WTC11 (cell line): Measurements from ENCODE around the gene ALDH2. TPM values are rescaled to one million over a fixed set of nuclear protein-coding genes. Genes with fewer than 3 reads are reported as not detected.

Experiments used
- ATAC-seq: fragments of 200-7000 bp; cut with Tn5 transposase; 2 replicates; pipeline ENCODE4 v1.10.0; 2021; ENCODE audit warnings: mild to moderate bottlenecking, moderate library complexity
- CTCF ChIA-PET: fragments of 300-600 bp; sonication (Branson Sonifier 250); formaldehyde crosslinking; loops from one replicate; lab custom pipeline; 2021; ENCODE audit warnings: antibody characterized with exemption; lab: Charles Lee
- POLR2A ChIA-PET: fragments of 350-600 bp; sonication (Branson Sonifier 250); formaldehyde crosslinking; loops from one replicate; lab custom pipeline; 2021; ENCODE audit warnings: antibody characterized with exemption; lab: Charles Lee
- DNase-seq: peaks from one replicate; pipeline ENCODE4 v3.0.0; 2021; ENCODE audit warnings: low spot score
- H3K27ac Mint-ChIP-seq: 2 replicates; pipeline ENCODE4 v1.8.0; 2021; ENCODE audit warnings: mixed read lengths
- H3K27me3 Mint-ChIP-seq: 2 replicates; pipeline ENCODE4 v1.8.0; 2021; ENCODE audit warnings: low read depth, mild to moderate bottlenecking, moderate library complexity, mixed read lengths
- H3K36me3 Mint-ChIP-seq: 2 replicates; pipeline ENCODE4 v1.8.0; 2021; ENCODE audit warnings: mixed read lengths
- H3K4me1 Mint-ChIP-seq: 2 replicates; pipeline ENCODE4 v1.8.0; 2022; ENCODE audit warnings: mixed read lengths
- H3K4me3 Mint-ChIP-seq: 2 replicates; pipeline ENCODE4 v1.8.0; 2021; ENCODE audit warnings: mild to moderate bottlenecking, moderate library complexity, mixed read lengths
- H3K9me3 Mint-ChIP-seq: 2 replicates; pipeline ENCODE4 v1.8.0; 2021; ENCODE audit warnings: mixed read lengths
- CREM ChIP-seq: sonication (generic); formaldehyde crosslinking; IDR thresholded peaks from 2 replicates; pipeline ENCODE4 v1.8.1; 2022; ENCODE audit warnings: mild to moderate bottlenecking, missing genetic modification reagents, moderate library complexity
- E2F4 ChIP-seq: sonication (generic); formaldehyde crosslinking; IDR thresholded peaks from 2 replicates; pipeline ENCODE4 v1.8.1; 2022; ENCODE audit warnings: low read depth, mild to moderate bottlenecking, moderate library complexity, missing genetic modification reagents, borderline replicate concordance
- ETV6 ChIP-seq: sonication (generic); formaldehyde crosslinking; IDR thresholded peaks from 2 replicates; pipeline ENCODE4 v1.8.1; 2022; ENCODE audit warnings: mild to moderate bottlenecking, missing genetic modification reagents
- FOXP1 ChIP-seq: sonication (generic); formaldehyde crosslinking; IDR thresholded peaks from 2 replicates; pipeline ENCODE4 v1.8.0; 2022; ENCODE audit warnings: missing genetic modification reagents, mild to moderate bottlenecking, moderate library complexity, borderline replicate concordance
- GABPB1 ChIP-seq: sonication (generic); formaldehyde crosslinking; IDR thresholded peaks from 2 replicates; pipeline ENCODE4 v1.8.1; 2023; ENCODE audit warnings: mild to moderate bottlenecking, missing genetic modification reagents
- GRHL2 ChIP-seq: fragments of 250-450 bp; sonication (Bioruptor Pico); IDR thresholded peaks from 2 replicates; pipeline ENCODE4 v1.8.0; 2022; ENCODE audit warnings: mild to moderate bottlenecking, moderate library complexity; ENCODE audit not compliant: insufficient replicate concordance, severe bottlenecking
- HMGA2 ChIP-seq: fragments of 250-450 bp; sonication (Bioruptor Pico); IDR thresholded peaks from 2 replicates; pipeline ENCODE4 v1.4.0; 2021; ENCODE audit warnings: mild to moderate bottlenecking, moderate library complexity
- IRF2 ChIP-seq: sonication (generic); formaldehyde crosslinking; IDR thresholded peaks from 2 replicates; pipeline ENCODE4 v1.8.0; 2022; ENCODE audit warnings: low read depth, missing genetic modification reagents, borderline replicate concordance
- NFE2L1 ChIP-seq: sonication (generic); formaldehyde crosslinking; IDR thresholded peaks from 2 replicates; pipeline ENCODE4 v1.8.1; 2023; ENCODE audit warnings: missing genetic modification reagents
- NFYB ChIP-seq: sonication (generic); formaldehyde crosslinking; conservative IDR thresholded peaks from 2 replicates; pipeline ENCODE4 v1.8.0; 2022; ENCODE audit warnings: low read depth, missing genetic modification reagents
- NR2C2 ChIP-seq: sonication (generic); formaldehyde crosslinking; IDR thresholded peaks from 2 replicates; pipeline ENCODE4 v1.8.0; 2022; ENCODE audit warnings: mild to moderate bottlenecking, missing genetic modification reagents
- OVOL2 ChIP-seq: fragments of 250-450 bp; sonication (Bioruptor Pico); IDR thresholded peaks from 2 replicates; pipeline ENCODE4 v1.9.0; 2021; ENCODE audit warnings: mild to moderate bottlenecking, borderline replicate concordance
- RORB ChIP-seq: fragments of 250-450 bp; sonication (Bioruptor Pico); IDR thresholded peaks from 2 replicates; pipeline ENCODE4 v1.9.0; 2021; ENCODE audit warnings: mild to moderate bottlenecking
- SMAD3 ChIP-seq: sonication (generic); formaldehyde crosslinking; IDR thresholded peaks from 2 replicates; pipeline ENCODE4 v1.8.0; 2022; ENCODE audit warnings: missing genetic modification reagents, mild to moderate bottlenecking, borderline replicate concordance
- SOX15 ChIP-seq: fragments of 250-450 bp; sonication (Bioruptor Pico); IDR thresholded peaks from 2 replicates; pipeline ENCODE4 v1.9.0; 2021; ENCODE audit warnings: mild to moderate bottlenecking
- TCF7 ChIP-seq: sonication (generic); formaldehyde crosslinking; IDR thresholded peaks from 2 replicates; pipeline ENCODE4 v1.8.0; 2022; ENCODE audit warnings: mild to moderate bottlenecking, low read depth, missing genetic modification reagents, moderate library complexity
- ZBTB21 ChIP-seq: sonication (generic); formaldehyde crosslinking; IDR thresholded peaks from 2 replicates; pipeline ENCODE4 v1.8.1; 2023; ENCODE audit warnings: mild to moderate bottlenecking, missing genetic modification reagents, borderline replicate concordance
- ZNF138 ChIP-seq: sonication (generic); formaldehyde crosslinking; conservative IDR thresholded peaks from 2 replicates; pipeline ENCODE4 v1.8.1; 2022; ENCODE audit warnings: mild to moderate bottlenecking, moderate library complexity, missing genetic modification reagents
- ZNF416 ChIP-seq: fragments of 250-450 bp; sonication (Bioruptor Pico); IDR thresholded peaks from 2 replicates; pipeline ENCODE4 v1.9.0; 2021; ENCODE audit warnings: mild to moderate bottlenecking, inconsistent platforms
- ZNF423 ChIP-seq: fragments of 250-450 bp; sonication (Bioruptor Pico); IDR thresholded peaks from 2 replicates; pipeline ENCODE4 v2.1.2; 2022; ENCODE audit warnings: mild to moderate bottlenecking, moderate library complexity
- total RNA-seq: library from RNA; stranded (reverse); gene quantifications from 3 replicates; pipeline ENCODE4 v1.2.3, GENCODE V29; 2021
- TF ChIP-seq, protein P1 (sequence below): sonication (generic); formaldehyde crosslinking; IDR thresholded peaks from 2 replicates; pipeline ENCODE4 v1.8.0; 2023; ENCODE audit warnings: missing genetic modification reagents
- TF ChIP-seq, protein P2 (sequence below): sonication (generic); formaldehyde crosslinking; IDR thresholded peaks from 2 replicates; pipeline ENCODE4 v1.8.1; 2023; ENCODE audit warnings: mild to moderate bottlenecking, missing genetic modification reagents
- TF ChIP-seq, protein P3 (sequence below): sonication (generic); formaldehyde crosslinking; IDR thresholded peaks from 2 replicates; pipeline ENCODE4 v1.8.1; 2023; ENCODE audit warnings: mild to moderate bottlenecking, missing genetic modification reagents
- TF ChIP-seq, protein P4 (sequence below): sonication (generic); formaldehyde crosslinking; IDR thresholded peaks from 2 replicates; pipeline ENCODE4 v1.8.0; 2022; ENCODE audit warnings: mild to moderate bottlenecking, missing genetic modification reagents

ALDH2 gene
- total RNA-seq, 1 experiment from 2014 or later: 36.7 TPM

GRCh38 chr12:111747333-111747732 is 19.4 kb upstream of the ALDH2 start (continued):
- TF ChIP-seq, protein P1, sequence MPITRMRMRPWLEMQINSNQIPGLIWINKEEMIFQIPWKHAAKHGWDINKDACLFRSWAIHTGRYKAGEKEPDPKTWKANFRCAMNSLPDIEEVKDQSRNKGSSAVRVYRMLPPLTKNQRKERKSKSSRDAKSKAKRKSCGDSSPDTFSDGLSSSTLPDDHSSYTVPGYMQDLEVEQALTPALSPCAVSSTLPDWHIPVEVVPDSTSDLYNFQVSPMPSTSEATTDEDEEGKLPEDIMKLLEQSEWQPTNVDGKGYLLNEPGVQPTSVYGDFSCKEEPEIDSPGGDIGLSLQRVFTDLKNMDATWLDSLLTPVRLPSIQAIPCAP: no peak

- TF ChIP-seq TCF7 (CRISPR knock-in tag) (no peak), ZNF423 (no peak), NFYB (no peak), GABPB1 (CRISPR knock-in tag) (no peak), RORB (no peak), SMAD3 (CRISPR knock-in tag) (no peak), IRF2 (CRISPR knock-in tag) (no peak), ZNF138 (CRISPR knock-in tag) (no peak)
- Mint-ChIP-seq H3K36me3 (peaks cover 16% of the 10 kb centered on the region), H3K4me3 (no peak overlapping the region), H3K27ac (peak overlapping the region; percentile 17; the same call in 1 of the 2 replicates), H3K4me1 (no peaks in the 10 kb centered on the region), H3K9me3 (no peaks in the 10 kb centered on the region), H3K27me3 (no peaks in the 10 kb centered on the region)
- ChIA-PET CTCF (interaction anchor here (2.4 kb wide), 1 partner anchor 65 kb away, joined by 10 read pairs; no protein-coding TSS in a partner anchor), POLR2A (no interaction called here)
- DNase-seq: no peak
- ATAC-seq: no peak
Measured at GRCh38 chr12:111748151-111748672, 18.5 kb upstream of the ALDH2 start.

GRCh38 chr12:111748867-111749266 is 17.9 kb upstream of the ALDH2 start:
- POLR2A ChIA-PET: no interaction called here
- Mint-ChIP-seq H3K27me3 (no peaks in the 10 kb centered on the region), H3K27ac (no peak overlapping the region), H3K4me1 (no peaks in the 10 kb centered on the region), H3K4me3 (no peak overlapping the region), H3K36me3 (peaks cover 16% of the 10 kb centered on the region), H3K9me3 (no peaks in the 10 kb centered on the region)
- no peak for ATAC-seq
- CTCF ChIA-PET: interaction anchor here (2.4 kb wide), 1 partner anchor 64 kb away, joined by 10 read pairs; no protein-coding TSS in a partner anchor
- DNase-seq: no peak
- TF ChIP-seq E2F4 (no peak), SOX15 (no peak), GRHL2 (no peak), NFE2L1 (no peak), SMAD3 (CRISPR knock-in tag) (no peak), ZNF416 (CRISPR knock-in tag) (no peak), HMGA2 (CRISPR knock-in tag) (no peak), ETV6 (no peak), CREM (CRISPR knock-in tag) (no peak), FOXP1 (no peak), OVOL2 (CRISPR knock-in tag) (no peak), ZBTB21 (CRISPR knock-in tag) (no peak), ZNF423 (no peak), NR2C2 (CRISPR knock-in tag) (no peak)
- TF ChIP-seq, protein P2, sequence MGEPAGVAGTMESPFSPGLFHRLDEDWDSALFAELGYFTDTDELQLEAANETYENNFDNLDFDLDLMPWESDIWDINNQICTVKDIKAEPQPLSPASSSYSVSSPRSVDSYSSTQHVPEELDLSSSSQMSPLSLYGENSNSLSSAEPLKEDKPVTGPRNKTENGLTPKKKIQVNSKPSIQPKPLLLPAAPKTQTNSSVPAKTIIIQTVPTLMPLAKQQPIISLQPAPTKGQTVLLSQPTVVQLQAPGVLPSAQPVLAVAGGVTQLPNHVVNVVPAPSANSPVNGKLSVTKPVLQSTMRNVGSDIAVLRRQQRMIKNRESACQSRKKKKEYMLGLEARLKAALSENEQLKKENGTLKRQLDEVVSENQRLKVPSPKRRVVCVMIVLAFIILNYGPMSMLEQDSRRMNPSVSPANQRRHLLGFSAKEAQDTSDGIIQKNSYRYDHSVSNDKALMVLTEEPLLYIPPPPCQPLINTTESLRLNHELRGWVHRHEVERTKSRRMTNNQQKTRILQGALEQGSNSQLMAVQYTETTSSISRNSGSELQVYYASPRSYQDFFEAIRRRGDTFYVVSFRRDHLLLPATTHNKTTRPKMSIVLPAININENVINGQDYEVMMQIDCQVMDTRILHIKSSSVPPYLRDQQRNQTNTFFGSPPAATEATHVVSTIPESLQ (CRISPR knock-in tag): no peak
- TF ChIP-seq, protein P3, sequence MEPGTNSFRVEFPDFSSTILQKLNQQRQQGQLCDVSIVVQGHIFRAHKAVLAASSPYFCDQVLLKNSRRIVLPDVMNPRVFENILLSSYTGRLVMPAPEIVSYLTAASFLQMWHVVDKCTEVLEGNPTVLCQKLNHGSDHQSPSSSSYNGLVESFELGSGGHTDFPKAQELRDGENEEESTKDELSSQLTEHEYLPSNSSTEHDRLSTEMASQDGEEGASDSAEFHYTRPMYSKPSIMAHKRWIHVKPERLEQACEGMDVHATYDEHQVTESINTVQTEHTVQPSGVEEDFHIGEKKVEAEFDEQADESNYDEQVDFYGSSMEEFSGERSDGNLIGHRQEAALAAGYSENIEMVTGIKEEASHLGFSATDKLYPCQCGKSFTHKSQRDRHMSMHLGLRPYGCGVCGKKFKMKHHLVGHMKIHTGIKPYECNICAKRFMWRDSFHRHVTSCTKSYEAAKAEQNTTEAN: no peak
- TF ChIP-seq, protein P4, sequence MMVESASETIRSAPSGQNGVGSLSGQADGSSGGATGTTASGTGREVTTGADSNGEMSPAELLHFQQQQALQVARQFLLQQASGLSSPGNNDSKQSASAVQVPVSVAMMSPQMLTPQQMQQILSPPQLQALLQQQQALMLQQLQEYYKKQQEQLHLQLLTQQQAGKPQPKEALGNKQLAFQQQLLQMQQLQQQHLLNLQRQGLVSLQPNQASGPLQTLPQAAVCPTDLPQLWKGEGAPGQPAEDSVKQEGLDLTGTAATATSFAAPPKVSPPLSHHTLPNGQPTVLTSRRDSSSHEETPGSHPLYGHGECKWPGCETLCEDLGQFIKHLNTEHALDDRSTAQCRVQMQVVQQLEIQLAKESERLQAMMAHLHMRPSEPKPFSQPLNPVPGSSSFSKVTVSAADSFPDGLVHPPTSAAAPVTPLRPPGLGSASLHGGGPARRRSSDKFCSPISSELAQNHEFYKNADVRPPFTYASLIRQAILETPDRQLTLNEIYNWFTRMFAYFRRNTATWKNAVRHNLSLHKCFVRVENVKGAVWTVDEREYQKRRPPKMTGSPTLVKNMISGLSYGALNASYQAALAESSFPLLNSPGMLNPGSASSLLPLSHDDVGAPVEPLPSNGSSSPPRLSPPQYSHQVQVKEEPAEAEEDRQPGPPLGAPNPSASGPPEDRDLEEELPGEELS (CRISPR knock-in tag): no peak
